Cerebellar cortex (tissue), 1 donor: ENCODE measurements around the gene WNT6.
"Not testable (repeated sequence)": the region's sequence is repeated elsewhere in the genome, so short reads cannot be mapped to it uniquely, and the experiment has no call there.

Experiments used
- DNase-seq: peaks from one replicate; pipeline ENCODE4 v3.0.0-alpha.2; 2015; ENCODE audit warnings: low spot score

Gene WNT6

DNA sequence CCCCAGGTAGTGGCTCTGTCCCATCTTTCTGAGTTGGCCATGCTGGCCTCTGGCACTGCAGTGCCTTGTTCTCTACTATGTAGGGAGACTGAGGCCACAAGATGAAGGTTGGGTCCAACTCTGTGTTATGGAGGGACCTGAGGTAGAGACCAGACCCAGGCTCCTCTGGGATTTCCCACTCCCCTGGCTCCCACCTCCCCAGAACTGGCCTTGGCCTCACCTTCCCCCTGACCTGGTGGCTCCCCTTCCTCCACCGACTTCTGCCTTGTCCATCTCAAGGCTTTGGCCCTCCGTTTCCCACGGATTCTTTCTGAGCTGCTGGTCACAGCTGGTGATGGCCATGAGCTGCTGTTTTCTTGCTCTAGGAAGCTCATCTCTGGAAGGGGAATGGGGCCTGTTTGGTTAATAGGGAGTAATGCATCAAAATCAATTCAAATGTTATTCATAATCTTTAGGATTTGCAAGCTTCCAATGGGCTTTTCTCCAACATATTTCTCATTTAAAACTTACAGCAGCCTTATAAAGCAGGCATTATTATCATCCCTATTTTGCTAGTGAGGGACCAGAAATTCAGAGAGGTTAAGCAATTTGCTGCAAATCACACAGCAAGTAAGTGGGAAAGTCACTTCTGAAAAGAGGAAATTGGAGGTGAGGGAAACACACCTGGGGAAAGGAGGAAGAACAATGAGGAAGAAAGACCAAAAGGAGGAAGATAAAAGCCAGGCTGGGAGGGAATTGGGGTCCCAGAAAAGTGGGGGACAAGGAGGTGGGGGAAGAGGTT lies 28.9 kb upstream of the WNT6 start:
- no peak for DNase-seq

DNA sequence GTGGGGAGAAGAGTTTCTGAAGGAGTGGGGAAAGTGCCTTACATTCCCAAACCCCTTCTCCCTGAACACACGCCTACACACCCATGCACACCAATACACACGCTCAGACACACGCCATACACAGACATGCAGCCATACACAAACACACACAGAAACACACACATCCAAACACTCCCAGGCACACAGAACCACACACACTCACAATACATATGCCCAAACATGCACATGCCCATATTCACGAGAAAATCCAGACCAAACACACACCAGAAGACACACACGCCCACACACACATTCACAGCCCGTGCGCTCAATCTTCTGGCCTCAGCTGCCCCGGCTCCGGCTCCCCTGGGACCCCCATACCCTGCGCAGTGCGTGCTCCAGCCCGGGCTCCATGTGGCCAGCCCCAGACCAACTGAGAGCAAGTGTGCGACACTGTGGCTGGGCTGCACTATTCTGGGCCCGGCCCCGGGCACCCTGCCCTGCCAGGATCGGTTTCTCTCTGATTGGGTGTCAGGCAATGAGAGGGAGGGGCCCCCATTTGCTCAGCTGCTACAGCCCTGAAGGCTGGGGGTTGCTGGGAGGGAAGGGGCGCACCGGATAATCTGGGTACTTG lies 28.1 kb upstream of the WNT6 start, which contains the start of gene PRKAG3:
PRKAG3 (minus strand) TSS at position 426 of the 613 bp plus-strand sequence.
- no peak for DNase-seq

- DNase-seq = no peak
These were observed 27.5 kb upstream of the WNT6 start for GRCh38 chr2:218832081-218832480.

DNA sequence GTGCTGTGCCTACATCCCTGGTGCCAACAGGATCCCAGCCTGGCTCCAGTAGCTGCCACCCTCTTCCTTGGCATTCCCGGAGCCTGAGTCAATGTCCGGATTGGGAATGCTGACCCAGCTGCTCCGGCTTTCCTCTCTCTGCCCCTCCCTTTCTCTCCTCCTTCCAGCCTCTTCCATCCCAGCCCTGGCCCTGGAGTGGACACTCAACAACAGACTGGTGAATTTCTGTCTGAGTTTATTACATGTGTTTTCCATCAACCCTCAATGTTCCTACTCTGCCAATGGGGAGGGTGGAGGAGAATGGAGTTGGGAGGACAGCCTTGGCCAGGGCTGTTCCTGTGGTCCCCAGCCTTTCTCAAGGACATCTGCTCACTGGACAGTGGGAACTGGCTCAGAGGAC lies 27.1 kb upstream of the WNT6 start:
- DNase-seq = no peak

DNA sequence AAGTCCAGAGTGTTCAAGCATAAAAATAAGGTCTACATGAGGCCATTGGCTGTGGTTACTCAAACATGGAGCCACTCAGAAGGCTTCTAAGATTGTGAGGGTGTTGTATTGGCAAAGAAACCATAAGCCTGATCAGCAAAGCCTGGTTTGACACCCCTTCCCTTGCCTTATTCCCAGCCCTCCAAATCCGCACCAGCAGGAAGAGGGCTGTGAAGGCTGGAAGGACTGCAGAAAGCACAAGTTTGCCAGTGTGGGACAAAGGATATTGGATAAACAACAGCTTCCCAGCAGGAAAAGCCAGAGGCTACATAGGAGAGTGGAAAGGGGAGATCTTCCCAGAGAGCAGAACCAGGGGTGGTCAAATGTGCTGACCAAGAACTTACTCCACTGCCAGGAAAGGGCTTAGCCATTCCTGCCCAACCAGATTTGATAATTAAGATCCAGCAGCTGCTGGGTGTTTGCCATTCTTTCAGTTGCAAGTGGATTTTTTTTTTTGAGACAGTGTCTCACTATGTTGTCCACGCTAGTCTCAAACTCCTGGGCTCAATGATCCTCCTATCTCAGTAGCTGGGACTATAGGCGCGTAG lies 26.5 kb upstream of the WNT6 start:
- DNase-seq = no peak

DNA sequence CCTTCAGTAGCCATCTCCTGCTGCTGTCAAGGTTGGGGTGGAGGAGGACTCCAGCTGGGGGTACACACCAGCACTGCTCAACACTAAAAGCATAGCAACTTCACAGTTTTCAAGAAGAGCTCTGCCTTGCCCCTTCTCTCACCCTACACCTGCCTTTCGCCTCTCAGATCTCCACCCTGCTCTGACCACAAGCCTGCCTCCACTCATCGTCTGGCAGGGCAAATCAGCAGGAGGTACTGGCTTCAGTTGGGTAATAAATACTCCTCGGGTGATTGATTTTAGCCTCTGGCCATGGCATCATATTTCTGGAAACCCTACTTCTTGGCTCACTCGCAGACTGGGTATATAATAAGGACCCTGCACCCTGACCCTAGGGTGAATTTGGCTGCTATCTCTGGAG lies 24.9 kb upstream of the WNT6 start:
- DNase-seq = no peak

GRCh38 chr2:218837495-218837894 lies 22.1 kb upstream of the WNT6 start:
- no peak for DNase-seq

DNA sequence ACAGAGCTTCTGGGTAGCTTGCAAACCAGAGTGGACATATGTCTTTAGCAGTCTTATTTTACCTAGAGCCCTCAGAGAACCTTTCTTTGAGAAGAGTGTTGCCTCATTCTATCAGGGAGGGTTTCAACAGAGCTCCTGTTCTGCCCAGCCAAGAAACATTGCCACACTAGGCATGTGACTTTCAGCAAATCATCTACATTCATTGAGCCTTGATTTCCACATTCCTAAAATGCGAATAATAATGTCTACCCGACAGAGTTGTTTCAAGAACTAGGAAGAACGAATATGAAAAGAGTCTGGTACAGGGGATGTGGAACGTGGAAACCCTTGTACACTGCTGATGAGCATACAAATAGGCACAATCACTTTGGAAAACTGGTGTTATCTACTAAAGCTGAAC lies 20.2 kb upstream of the WNT6 start:
- no peak for DNase-seq

DNA sequence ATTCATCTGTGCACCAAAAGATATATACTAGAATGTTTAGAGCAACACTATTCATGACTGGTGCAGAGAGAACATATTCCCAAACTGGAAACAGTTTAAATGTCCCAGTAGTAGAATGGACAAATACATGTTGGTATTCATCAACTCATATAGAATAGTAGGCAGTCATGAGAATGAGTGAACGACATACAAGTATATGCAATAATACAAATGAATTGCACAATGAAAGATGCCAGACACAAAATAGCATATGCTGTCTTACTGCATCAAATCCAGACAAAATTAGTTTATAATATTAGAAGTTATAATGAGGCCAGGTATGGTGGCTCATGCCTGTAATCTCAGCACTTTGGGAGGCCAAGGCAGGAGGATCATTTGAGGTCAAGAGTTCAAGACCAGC lies 19.7 kb upstream of the WNT6 start:
- DNase-seq = no peak

DNA sequence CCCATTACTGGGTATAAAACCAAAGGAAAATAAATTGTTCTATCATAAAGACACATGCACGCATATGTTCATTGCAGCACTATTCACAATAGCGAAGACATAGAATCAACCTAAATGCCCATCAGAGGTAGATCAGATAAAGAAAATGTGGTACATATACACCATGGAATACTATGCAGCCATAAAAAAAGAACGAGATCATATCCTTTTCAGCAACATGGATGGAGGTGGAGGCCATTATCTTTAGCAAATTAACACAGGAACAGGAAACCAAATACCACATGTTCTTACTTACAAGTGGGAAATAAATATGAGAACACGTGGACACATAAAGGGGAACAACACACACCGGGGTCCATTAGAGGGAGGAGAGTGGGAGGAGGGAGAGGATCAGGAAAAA lies 15.3 kb upstream of the WNT6 start:
- DNase-seq = not testable (repeated sequence)

DNA sequence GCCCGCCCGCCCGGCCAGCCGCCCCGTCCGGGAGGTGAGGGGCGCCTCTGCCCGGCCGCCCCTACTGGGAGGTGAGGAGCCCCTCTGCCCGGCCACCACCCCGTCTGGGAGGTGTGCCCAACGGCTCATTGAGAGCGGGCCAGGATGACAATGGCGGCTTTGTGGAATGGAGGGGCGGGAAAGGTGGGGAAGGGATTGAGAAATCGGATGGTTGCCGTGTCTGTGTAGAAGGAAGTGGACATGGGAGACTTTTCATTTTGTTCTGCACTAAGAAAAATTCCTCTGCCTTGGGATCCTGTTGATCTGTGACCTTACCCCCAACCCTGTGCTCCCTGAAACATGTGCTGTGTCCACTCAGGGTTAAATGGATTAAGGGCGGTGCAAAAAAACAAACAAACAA lies 12.6 kb upstream of the WNT6 start:
- not testable (repeated sequence) for DNase-seq

GRCh38 chr2:218849721-218850120 lies 9.9 kb upstream of the WNT6 start:
- no peak for DNase-seq

GRCh38 chr2:218850796-218851195 lies 8.8 kb upstream of the WNT6 start:
- no peak for DNase-seq

GRCh38 chr2:218851286-218851685 lies 8.3 kb upstream of the WNT6 start:
- no peak for DNase-seq

- peak; percentile 52 for DNase-seq
These were observed 6.5 kb upstream of the WNT6 start for GRCh38 chr2:218852911-218853667.

GRCh38 chr2:218853766-218854165 lies 5.8 kb upstream of the WNT6 start:
- DNase-seq = no peak

GRCh38 chr2:218854860-218855259 lies 4.7 kb upstream of the WNT6 start:
- no peak for DNase-seq

GRCh38 chr2:218855305-218856166 lies 4.1 kb upstream of the WNT6 start:
- no peak for DNase-seq

DNA sequence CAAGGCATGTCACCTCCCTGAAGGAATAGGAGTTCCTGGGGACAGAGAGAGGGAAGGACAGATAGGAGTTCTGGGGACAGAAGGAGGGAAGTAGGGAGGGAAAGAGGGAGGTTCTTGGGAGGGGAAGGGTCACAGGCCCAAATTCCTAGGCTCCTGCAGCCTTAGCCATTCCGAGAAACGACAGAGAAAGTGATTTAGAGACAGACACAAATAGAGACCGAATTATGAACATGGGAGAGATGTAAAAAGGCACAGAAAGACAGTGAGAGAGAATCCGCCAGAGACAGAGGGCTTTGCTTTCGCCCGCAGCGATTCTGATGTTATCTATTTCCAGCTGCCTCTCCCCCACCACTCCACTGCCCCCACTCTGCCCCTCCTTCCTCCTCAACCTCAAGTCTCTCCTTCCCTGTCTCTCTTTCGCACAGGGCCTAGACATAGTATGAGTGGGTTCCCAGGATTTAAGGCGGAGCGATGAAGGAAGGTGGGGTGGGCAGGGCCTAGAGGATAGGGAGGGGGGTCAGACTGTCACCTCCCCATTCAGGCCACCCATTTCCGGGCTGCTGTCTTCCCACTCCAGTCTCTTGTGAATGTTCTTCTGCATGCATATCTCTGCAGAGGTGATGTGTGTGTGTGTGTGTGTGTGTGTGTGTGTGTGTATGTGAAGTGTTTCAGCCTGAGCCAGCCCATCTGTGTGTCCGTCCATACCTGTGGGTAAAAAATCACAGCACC lies 3.3 kb upstream of the WNT6 start:
- DNase-seq = no peak

GRCh38 chr2:218856896-218857243 lies 2.7 kb upstream of the WNT6 start:
- no peak for DNase-seq
